C4-2B (cell line): ENCODE measurements around the gene WWTR1.

Source experiments
- CTCF ChIP-seq: fragments of 450-650 bp; conservative IDR thresholded peaks from 2 replicates; pipeline ENCODE4 v1.5.1; 2017; ENCODE audit warnings: mild to moderate bottlenecking
- ZFX ChIP-seq: fragments of 450-650 bp; IDR thresholded peaks from 2 replicates; pipeline ENCODE4 v1.6.1; 2017

- TF ChIP-seq CTCF (no peak), ZFX (no peak)
These were observed 57.2 kb downstream of the WWTR1 start for GRCh38 chr3:149600634-149601033.
